GM21576 (cell line): ENCODE results near the gene MED13L.

Experiments used
- ATAC-seq: cut with Tn5 transposase; IDR thresholded peaks from one replicate; pipeline ENCODE4 v1.9.1; 2021; ENCODE audit warnings: mild to moderate bottlenecking, moderate library complexity; ENCODE audit not compliant: unreplicated experiment

The MED13L gene

GRCh38 chr12:116099652-116100432 lies 177.7 kb downstream of the MED13L start:
- no peak for ATAC-seq

GRCh38 chr12:116096874-116097273 lies 180.6 kb downstream of the MED13L start:
- no peak for ATAC-seq

- ATAC-seq: no peak
Observed at GRCh38 chr12:116094475-116094874, 183.0 kb downstream of the MED13L start.

- ATAC-seq: no peak
Observed at GRCh38 chr12:116093915-116094314, 183.6 kb downstream of the MED13L start.

- ATAC-seq: no peak
Observed at GRCh38 chr12:116092776-116093175, 184.7 kb downstream of the MED13L start.

GRCh38 chr12:116092162-116092561 lies 185.3 kb downstream of the MED13L start:
- ATAC-seq: no peak

- ATAC-seq: no peak
Observed at GRCh38 chr12:116091579-116091978, 185.9 kb downstream of the MED13L start.

- no peak for ATAC-seq
Observed at GRCh38 chr12:116090516-116090915, 187.0 kb downstream of the MED13L start.

GRCh38 chr12:116089080-116089479 lies 188.4 kb downstream of the MED13L start:
- ATAC-seq: no peak

GRCh38 chr12:116087962-116088361 lies 189.5 kb downstream of the MED13L start:
- ATAC-seq: no peak

GRCh38 chr12:116087399-116087798 lies 190.1 kb downstream of the MED13L start:
- no peak for ATAC-seq

GRCh38 chr12:116080415-116080814 lies 197.1 kb downstream of the MED13L start:
- no peak for ATAC-seq

- ATAC-seq: no peak
Observed at GRCh38 chr12:116078396-116078795, 199.1 kb downstream of the MED13L start.

GRCh38 chr12:116077431-116077830 lies 200.1 kb downstream of the MED13L start:
- no peak for ATAC-seq

GRCh38 chr12:116076399-116076798 lies 201.1 kb downstream of the MED13L start:
- ATAC-seq: no peak

GRCh38 chr12:116074686-116075085 lies 202.8 kb downstream of the MED13L start:
- no peak for ATAC-seq

GRCh38 chr12:116071555-116072230 lies 205.8 kb downstream of the MED13L start:
- ATAC-seq: no peak

- no peak for ATAC-seq
Observed at GRCh38 chr12:116070444-116070843, 207.0 kb downstream of the MED13L start.

GRCh38 chr12:116069943-116070342 lies 207.6 kb downstream of the MED13L start:
- no peak for ATAC-seq

GRCh38 chr12:116068853-116069252 lies 208.6 kb downstream of the MED13L start:
- ATAC-seq: no peak

- ATAC-seq: no peak
Observed at GRCh38 chr12:116068371-116068770, 209.1 kb downstream of the MED13L start.

- ATAC-seq: no peak
Observed at GRCh38 chr12:116067892-116068291, 209.6 kb downstream of the MED13L start.
